Rectal smooth muscle tissue (tissue), 1 donor: ENCODE data around the gene LDAF1.
"Not testable (repeated sequence)": the region's sequence is repeated elsewhere in the genome, so short reads cannot be mapped to it uniquely, and the experiment has no call there.

Source experiments
- H3K27ac ChIP-seq: one replicate; pipeline ENCODE4 v1.7.0; 2013; ENCODE audit warnings: low read depth, low read length, inconsistent platforms
- H3K27me3 ChIP-seq: one replicate; pipeline ENCODE4 v1.7.0; 2013; ENCODE audit warnings: low read length; ENCODE audit not compliant: control insufficient read depth, insufficient read depth
- H3K36me3 ChIP-seq: one replicate; pipeline ENCODE4 v1.7.0; 2013; ENCODE audit warnings: low read length; ENCODE audit not compliant: control insufficient read depth, insufficient read depth
- H3K4me1 ChIP-seq: one replicate; pipeline ENCODE4 v1.7.0; 2013; ENCODE audit warnings: low read length; ENCODE audit not compliant: control insufficient read depth, insufficient read depth
- H3K4me3 ChIP-seq: one replicate; pipeline ENCODE4 v1.7.0; 2013; ENCODE audit warnings: low read length
- H3K9ac ChIP-seq: one replicate; pipeline ENCODE4 v1.7.0; 2013; ENCODE audit warnings: low read length

The LDAF1 gene

GRCh38 chr16:21186326-21186691, 27.8 kb downstream of the LDAF1 start:
- Histone ChIP-seq H3K27ac (no peak overlapping the region), H3K27me3 (no peaks in the 10 kb centered on the region), H3K9ac (no peak overlapping the region)

GRCh38 chr16:21189311-21189710, 30.8 kb downstream of the LDAF1 start:
- H3K4me3 ChIP-seq = no peak overlapping the region
- no peaks in the 10 kb centered on the region for H3K4me1 ChIP-seq
- H3K36me3 ChIP-seq = no peaks in the 10 kb centered on the region
- H3K9ac ChIP-seq = no peak overlapping the region
- no peaks in the 10 kb centered on the region for H3K27me3 ChIP-seq
- no peak overlapping the region for H3K27ac ChIP-seq

More at GRCh38 chr16:21186326-21186691, 27.8 kb downstream of the LDAF1 start:
- Histone ChIP-seq H3K4me3 (no peak overlapping the region), H3K36me3 (peaks cover 9% of the 10 kb centered on the region), H3K4me1 (no peaks in the 10 kb centered on the region)

GRCh38 chr16:21190013-21190412, 31.5 kb downstream of the LDAF1 start:
- no peak overlapping the region for H3K9ac ChIP-seq
- H3K36me3 ChIP-seq = no peaks in the 10 kb centered on the region
- no peak overlapping the region for H3K4me3 ChIP-seq
- H3K4me1 ChIP-seq = no peaks in the 10 kb centered on the region
- H3K27ac ChIP-seq = no peak overlapping the region
- H3K27me3 ChIP-seq = no peaks in the 10 kb centered on the region

GRCh38 chr16:21190599-21190998, 32.1 kb downstream of the LDAF1 start:
- Histone ChIP-seq H3K9ac (no peak overlapping the region), H3K27ac (no peak overlapping the region), H3K4me1 (no peaks in the 10 kb centered on the region), H3K36me3 (no peaks in the 10 kb centered on the region), H3K4me3 (no peak overlapping the region), H3K27me3 (no peaks in the 10 kb centered on the region)

GRCh38 chr16:21192991-21193390, 34.5 kb downstream of the LDAF1 start:
- H3K4me1 ChIP-seq = no peaks in the 10 kb centered on the region
- H3K36me3 ChIP-seq = no peaks in the 10 kb centered on the region
- H3K4me3 ChIP-seq = no peak overlapping the region
- H3K27ac ChIP-seq = no peak overlapping the region
- no peaks in the 10 kb centered on the region for H3K27me3 ChIP-seq
- no peak overlapping the region for H3K9ac ChIP-seq

GRCh38 chr16:21194771-21195301, 36.4 kb downstream of the LDAF1 start:
- Histone ChIP-seq H3K9ac (no peak overlapping the region), H3K27ac (no peak overlapping the region), H3K27me3 (no peaks in the 10 kb centered on the region), H3K36me3 (no peaks in the 10 kb centered on the region), H3K4me3 (no peak overlapping the region), H3K4me1 (no peaks in the 10 kb centered on the region)

- H3K27me3 ChIP-seq, H3K9ac ChIP-seq, H3K27ac ChIP-seq, H3K4me3 ChIP-seq, H3K4me1 ChIP-seq, H3K36me3 ChIP-seq: not testable (repeated sequence)
These were observed 36.9 kb downstream of the LDAF1 start for GRCh38 chr16:21195330-21195729.

- Histone ChIP-seq H3K27ac (no peak overlapping the region), H3K27me3 (no peaks in the 10 kb centered on the region), H3K4me1 (no peaks in the 10 kb centered on the region), H3K36me3 (no peaks in the 10 kb centered on the region), H3K9ac (no peak overlapping the region), H3K4me3 (no peak overlapping the region)
These were observed 38.6 kb downstream of the LDAF1 start for GRCh38 chr16:21197112-21197511.

- Histone ChIP-seq H3K27me3 (no peaks in the 10 kb centered on the region), H3K9ac (no peak overlapping the region), H3K4me1 (no peaks in the 10 kb centered on the region), H3K36me3 (no peaks in the 10 kb centered on the region), H3K4me3 (no peak overlapping the region), H3K27ac (no peak overlapping the region)
These were observed 39.1 kb downstream of the LDAF1 start for GRCh38 chr16:21197621-21198020.

- H3K4me1 ChIP-seq = no peaks in the 10 kb centered on the region
- no peaks in the 10 kb centered on the region for H3K27me3 ChIP-seq
- no peak overlapping the region for H3K9ac ChIP-seq
These were observed 41.2 kb downstream of the LDAF1 start for GRCh38 chr16:21199607-21200218.

GRCh38 chr16:21203155-21203797, 44.8 kb downstream of the LDAF1 start:
- no peaks in the 10 kb centered on the region for H3K4me1 ChIP-seq
- H3K27ac ChIP-seq = no peak overlapping the region
- no peak overlapping the region for H3K9ac ChIP-seq
- no peaks in the 10 kb centered on the region for H3K27me3 ChIP-seq
- no peak overlapping the region for H3K4me3 ChIP-seq
- H3K36me3 ChIP-seq = no peaks in the 10 kb centered on the region

More at GRCh38 chr16:21199607-21200218, 41.2 kb downstream of the LDAF1 start:
- Histone ChIP-seq H3K36me3 (no peaks in the 10 kb centered on the region), H3K27ac (no peak overlapping the region), H3K4me3 (no peak overlapping the region)

GRCh38 chr16:21205303-21205702, 46.8 kb downstream of the LDAF1 start:
- no peaks in the 10 kb centered on the region for H3K36me3 ChIP-seq
- H3K4me3 ChIP-seq = no peak overlapping the region
- H3K27ac ChIP-seq = no peak overlapping the region
- no peaks in the 10 kb centered on the region for H3K27me3 ChIP-seq
- H3K4me1 ChIP-seq = no peaks in the 10 kb centered on the region
- no peak overlapping the region for H3K9ac ChIP-seq

- Histone ChIP-seq H3K4me1 (no peaks in the 10 kb centered on the region), H3K27ac (no peak overlapping the region), H3K9ac (no peak overlapping the region)
These were observed 48.1 kb downstream of the LDAF1 start for GRCh38 chr16:21206550-21206949.

More at GRCh38 chr16:21206550-21206949, 48.1 kb downstream of the LDAF1 start:
- Histone ChIP-seq H3K4me3 (no peak overlapping the region), H3K27me3 (no peaks in the 10 kb centered on the region), H3K36me3 (no peaks in the 10 kb centered on the region)
